Thyroid gland (tissue), 4 donors: Measurements from ENCODE around the gene VWA5B1. TPM values are rescaled to one million over a fixed set of nuclear protein-coding genes. Genes with fewer than 3 reads are reported as not detected.

Source experiments
- DNase-seq, 2 donors: peaks; one replicate each; pipeline ENCODE4 v3.0.0-alpha.2; 2019
- H3K27ac ChIP-seq, 3 donors: fragments of 200-600 bp; sonication (generic); 1 replicate in 2 of 3; 2 replicates in 1 of 3; pipeline ENCODE4 v1.5.1; 2016 to 2019; ENCODE audit warnings: mild to moderate bottlenecking in 1 of 3, moderate library complexity in 1 of 3
- H3K27me3 ChIP-seq: fragments of 200-600 bp; sonication (generic); one replicate; pipeline ENCODE4 v1.5.1; 2019
- H3K36me3 ChIP-seq, 2 donors: fragments of 200-600 bp; sonication (generic); one replicate each; pipeline ENCODE4 v1.5.1; 2016 to 2019
- H3K4me1 ChIP-seq, 2 donors: fragments of 200-600 bp; sonication (generic); one replicate each; pipeline ENCODE4 v1.5.1; 2017 to 2019
- H3K4me3 ChIP-seq, 3 donors: fragments of 200-600 bp; sonication (generic); replicated peaks in 1 of 3; 1 replicate in 2 of 3; 2 replicates in 1 of 3; pipeline ENCODE4 v1.5.1; 2016; ENCODE audit warnings: mild to moderate bottlenecking in 1 of 3
- H3K9me3 ChIP-seq: fragments of 200-600 bp; sonication (generic); one replicate; pipeline ENCODE4 v1.5.1; 2017
- CTCF ChIP-seq, 6 experiments: fragments of 200-600 bp in 3 of 6; fragments of 450-650 bp in 3 of 6; sonication (generic) in 3 of 6; IDR thresholded peaks; one replicate each; pipeline ENCODE4 v1.5.1; 2016 to 2019; ENCODE audit warnings: antibody characterized with exemption in 6 of 6, mild to moderate bottlenecking in 2 of 6, inconsistent platforms in 1 of 6, moderate library complexity in 1 of 6
- POLR2A ChIP-seq, 2 donors: fragments of 450-650 bp; IDR thresholded peaks; one replicate each; pipeline ENCODE4 v1.6.1; 2017; ENCODE audit warnings: antibody characterized with exemption in 2 of 2, mild to moderate bottlenecking in 2 of 2, moderate library complexity in 1 of 2
- WGBS, 2 donors: methylation state at CpG; one replicate each; pipeline ENCODE4 v1.1.5; 2017; 5-methylcytosine and 5-hydroxymethylcytosine counted together
- intact Hi-C: fragments of 100-400 bp; cut with DNase I; formaldehyde crosslinking; loops from one replicate; pipeline ENCODE4 v1.15.1; 2023
- total RNA-seq, 4 donors: library from RNA; depleted of rRNA; stranded (reverse); fragments of >200 nt; gene quantifications; one replicate each; pipeline ENCODE4 v1.2.3, GENCODE V29; 2016

Gene VWA5B1
- total RNA-seq, 4 donors from 2014 or later = 0.45 TPM; not detected in 3

DNA sequence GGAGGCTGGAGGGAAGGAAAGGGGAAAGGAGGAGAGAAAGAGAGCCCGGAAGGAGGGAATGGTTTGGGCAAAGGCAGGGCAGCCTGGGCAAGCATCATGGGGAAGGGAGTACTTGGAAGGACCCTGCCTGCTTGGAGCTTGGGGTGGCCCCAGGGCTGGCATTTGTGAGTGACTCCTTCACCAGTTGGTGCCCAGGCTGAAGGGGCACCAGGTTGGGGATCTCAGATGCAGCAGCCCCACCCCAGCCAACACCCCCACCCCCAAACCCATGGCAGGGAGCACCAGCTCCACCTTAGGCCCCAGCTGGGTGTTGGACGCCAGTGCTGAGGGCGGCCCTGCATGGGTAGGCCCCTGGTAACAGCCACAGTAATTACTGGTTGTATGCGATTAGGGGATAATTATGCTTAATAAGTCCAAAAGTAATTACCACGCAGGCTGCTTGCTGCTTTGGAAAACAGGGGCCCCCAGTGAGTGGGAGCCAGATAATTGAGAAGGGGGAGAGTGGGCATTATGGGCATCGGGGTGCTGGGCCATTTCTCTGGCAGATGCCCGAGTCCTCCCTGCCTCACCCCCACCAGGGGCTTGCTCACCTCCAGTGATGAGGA lies 78.3 kb downstream of the VWA5B1 start:
- no peak for TF ChIP-seq CTCF (IDR thresholded peaks at IDR 0.05)
- no peak for TF ChIP-seq POLR2A (IDR thresholded peaks at IDR 0.05)
- intact Hi-C loops = no loop called here
- 83 to 86% methylated on average over 7 of the region's 7 CpGs for WGBS, 2 donors
- Histone ChIP-seq H3K9me3 (no peaks in the 10 kb centered on the region), H3K27me3 (peaks cover 6% of the 10 kb centered on the region), H3K4me1 (peaks cover 0 to 14% of the 10 kb centered on the region in 2 donors), H3K27ac (no peak overlapping the region), H3K4me3 (no peak overlapping the region), H3K36me3 (no peaks in the 10 kb centered on the region)
- no peak for DNase-seq

GRCh38 chr1:20370698-20371097 lies 80.0 kb downstream of the VWA5B1 start:
- H3K27ac ChIP-seq = no peak overlapping the region
- 29 to 41% methylated on average over 8 of the region's 8 CpGs for WGBS, 2 donors
- intact Hi-C loops = no loop called here
- no peaks in the 10 kb centered on the region for H3K9me3 ChIP-seq
- no peaks in the 10 kb centered on the region for H3K36me3 ChIP-seq
- peaks cover 6% of the 10 kb centered on the region for H3K27me3 ChIP-seq
- no peak for DNase-seq
- H3K4me3 ChIP-seq = no peak overlapping the region
- peaks cover 0 to 14% of the 10 kb centered on the region in 2 donors for H3K4me1 ChIP-seq
- TF ChIP-seq POLR2A (IDR thresholded peaks at IDR 0.05) (no peak), CTCF (IDR thresholded peaks at IDR 0.05) (no peak)

DNA sequence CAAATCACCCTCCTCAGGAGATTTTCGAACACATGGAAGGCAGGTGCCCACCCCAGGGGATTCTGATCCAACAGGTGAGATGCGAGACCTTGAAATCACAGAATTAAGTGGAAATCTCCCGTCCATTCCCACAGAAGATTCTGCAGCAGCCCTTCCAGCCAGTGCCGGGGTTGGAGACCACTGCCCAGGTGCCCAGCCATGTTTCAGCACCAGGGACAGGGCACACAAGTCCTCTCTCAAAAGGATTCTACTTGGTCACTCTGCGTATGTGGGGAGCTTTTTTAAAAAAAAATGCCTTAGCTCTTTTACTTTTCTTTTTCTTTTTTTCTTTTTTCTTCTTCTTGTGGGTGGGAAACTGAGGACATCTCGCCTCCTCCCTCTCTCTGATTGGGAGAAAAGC lies 80.7 kb downstream of the VWA5B1 start:
- no peaks in the 10 kb centered on the region for H3K9me3 ChIP-seq
- no peak for TF ChIP-seq POLR2A (IDR thresholded peaks at IDR 0.05)
- H3K4me3 ChIP-seq = no peak overlapping the region
- intact Hi-C loops = no loop called here
- WGBS, 2 donors = 27 to 30% methylated on average over 6 of the region's 6 CpGs
- H3K27me3 ChIP-seq = no peaks in the 10 kb centered on the region
- no peak overlapping the region for H3K27ac ChIP-seq
- peaks cover 0 to 8% of the 10 kb centered on the region in 2 donors for H3K4me1 ChIP-seq
- no peaks in the 10 kb centered on the region for H3K36me3 ChIP-seq
- peak in 1 of 2 donors; percentile 7 for DNase-seq

- Histone ChIP-seq H3K9me3 (no peaks in the 10 kb centered on the region), H3K4me1 (peaks cover 0 to 3% of the 10 kb centered on the region in 2 donors), H3K4me3 (no peak overlapping the region), H3K27me3 (no peaks in the 10 kb centered on the region), H3K27ac (no peak overlapping the region), H3K36me3 (no peaks in the 10 kb centered on the region)
- DNase-seq = no peak
- intact Hi-C loops = no loop called here
- 18 to 38% methylated on average over 2 of the region's 2 CpGs for WGBS, 2 donors
- TF ChIP-seq CTCF (IDR thresholded peaks at IDR 0.05) (no peak), POLR2A (IDR thresholded peaks at IDR 0.05) (no peak)
Observed at GRCh38 chr1:20371883-20372282, 81.2 kb downstream of the VWA5B1 start.

- H3K27ac ChIP-seq = no peak overlapping the region
Observed at GRCh38 chr1:20372676-20373075, 82.0 kb downstream of the VWA5B1 start.

More at GRCh38 chr1:20372676-20373075, 82.0 kb downstream of the VWA5B1 start:
- Histone ChIP-seq H3K4me3 (no peak overlapping the region), H3K4me1 (no peaks in the 10 kb centered on the region), H3K9me3 (no peaks in the 10 kb centered on the region), H3K27me3 (no peaks in the 10 kb centered on the region), H3K36me3 (no peaks in the 10 kb centered on the region)
- WGBS, 2 donors = 78 to 82% methylated on average over 4 of the region's 4 CpGs
- no peak for TF ChIP-seq CTCF (IDR thresholded peaks at IDR 0.05)
- no peak for DNase-seq
- intact Hi-C loops = no loop called here
